Measurements from ENCODE around the gene EFNA2.
"Not testable (repeated sequence)": the region's sequence is repeated elsewhere in the genome, so short reads cannot be mapped to it uniquely, and the experiment has no call there.

The EFNA2 gene

GRCh38 chr19:1315470-1316166 is 29.9 kb downstream of the EFNA2 start:
- FAIRE-seq: no peak
- peak; percentile 25 for DNase-seq (ENCODE audit: low spot score)

GRCh38 chr19:1316466-1316865 is 30.8 kb downstream of the EFNA2 start:
- no peak for FAIRE-seq
- no peak for DNase-seq (ENCODE audit: low spot score)

- DNase-seq (ENCODE audit: low spot score): no peak
- no peak for FAIRE-seq
These were observed 31.8 kb downstream of the EFNA2 start for GRCh38 chr19:1317274-1318003.

GRCh38 chr19:1318678-1319471 is 33.2 kb downstream of the EFNA2 start:
- DNase-seq (ENCODE audit: low spot score) (no peak), FAIRE-seq (no peak)

- FAIRE-seq; DNase-seq (ENCODE audit: low spot score): not testable (repeated sequence)
These were observed 34.6 kb downstream of the EFNA2 start for GRCh38 chr19:1320282-1320650.

GRCh38 chr19:1321539-1321938 is 35.9 kb downstream of the EFNA2 start:
- FAIRE-seq (no peak), DNase-seq (ENCODE audit: low spot score) (no peak)

- DNase-seq (ENCODE audit: low spot score) (no peak), FAIRE-seq (no peak)
These were observed 36.7 kb downstream of the EFNA2 start for GRCh38 chr19:1322198-1322981.

GRCh38 chr19:1324249-1324805 is 38.7 kb downstream of the EFNA2 start:
- no peak for FAIRE-seq

GRCh38 chr19:1324806-1325567 is 39.3 kb downstream of the EFNA2 start:
- DNase-seq (ENCODE audit: low spot score): peak; percentile 48
- FAIRE-seq: no peak

More at GRCh38 chr19:1324249-1324805, 38.7 kb downstream of the EFNA2 start:
- no peak for DNase-seq (ENCODE audit: low spot score)

GRCh38 chr19:1325568-1326294 is 40.1 kb downstream of the EFNA2 start:
- DNase-seq (ENCODE audit: low spot score): no peak
- no peak for FAIRE-seq

GRCh38 chr19:1327125-1327524 is 41.5 kb downstream of the EFNA2 start:
- no peak for DNase-seq (ENCODE audit: low spot score)
- no peak for FAIRE-seq

- DNase-seq (ENCODE audit: low spot score); FAIRE-seq: not testable (repeated sequence)
These were observed 46.5 kb downstream of the EFNA2 start for GRCh38 chr19:1332208-1332607.

- no peak for DNase-seq (ENCODE audit: low spot score)
- no peak for FAIRE-seq
These were observed 50.5 kb downstream of the EFNA2 start for GRCh38 chr19:1336079-1336684.

- FAIRE-seq (no peak), DNase-seq (ENCODE audit: low spot score) (no peak)
These were observed 55.2 kb downstream of the EFNA2 start for GRCh38 chr19:1340681-1341469.

- no peak for FAIRE-seq
- DNase-seq (ENCODE audit: low spot score): no peak
These were observed 57.4 kb downstream of the EFNA2 start for GRCh38 chr19:1343041-1343440.

- no peak for FAIRE-seq
These were observed 63.5 kb downstream of the EFNA2 start for GRCh38 chr19:1349211-1349610.

GRCh38 chr19:1350867-1351266 is 65.2 kb downstream of the EFNA2 start:
- FAIRE-seq (no peak), DNase-seq (ENCODE audit: low spot score) (no peak)

More at GRCh38 chr19:1349211-1349610, 63.5 kb downstream of the EFNA2 start:
- DNase-seq (ENCODE audit: low spot score): no peak

Data from RCC 7860 (cell line).